Measurements from ENCODE around the gene MTMR2. TPM values are rescaled to one million over a fixed set of nuclear protein-coding genes. Genes with fewer than 3 reads are reported as not detected.

Gene MTMR2
- total and polyA plus RNA-seq, 10 donors: 5.7 to 32.7 (median 21.5) TPM

DNA sequence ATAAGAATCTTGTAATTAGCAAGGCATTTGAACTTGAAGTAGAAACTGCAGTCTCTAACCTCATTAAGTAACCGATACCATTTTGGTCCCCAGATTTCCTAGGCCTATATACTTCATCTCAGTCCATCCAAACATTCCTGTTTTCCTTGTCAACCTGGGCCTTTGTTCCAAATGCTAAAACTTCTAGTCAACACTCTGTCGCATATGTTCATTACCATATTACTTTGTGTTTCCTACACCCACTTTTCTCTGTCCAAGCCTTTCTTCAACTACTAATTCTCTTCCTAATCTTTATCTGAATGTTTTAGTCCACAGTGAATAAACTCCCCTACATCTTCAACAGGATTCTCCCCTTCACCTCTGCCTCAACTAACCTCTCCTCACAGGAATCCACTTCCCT lies 31.4 kb downstream of the MTMR2 start:
- Histone ChIP-seq H3K36me3 (peaks cover 0 to 6% (median 2%) of the 10 kb centered on the region in 6 donors), H3K4me3 (no peak overlapping the region), H3K27ac (no peak overlapping the region), H3K9me3 (no peaks in the 10 kb centered on the region), H3K4me1 (peaks cover 0 to 7% (median 0%) of the 10 kb centered on the region in 6 donors), H3K27me3 (replicated peaks in 1 of 7) (no peaks in the 10 kb centered on the region)
- no peak for DNase-seq
- TF ChIP-seq POLR2A (IDR thresholded peaks at IDR 0.05) (no peak), POLR2AphosphoS5 (IDR thresholded peaks at IDR 0.05) (no peak)
- TF ChIP-seq, protein P1, sequence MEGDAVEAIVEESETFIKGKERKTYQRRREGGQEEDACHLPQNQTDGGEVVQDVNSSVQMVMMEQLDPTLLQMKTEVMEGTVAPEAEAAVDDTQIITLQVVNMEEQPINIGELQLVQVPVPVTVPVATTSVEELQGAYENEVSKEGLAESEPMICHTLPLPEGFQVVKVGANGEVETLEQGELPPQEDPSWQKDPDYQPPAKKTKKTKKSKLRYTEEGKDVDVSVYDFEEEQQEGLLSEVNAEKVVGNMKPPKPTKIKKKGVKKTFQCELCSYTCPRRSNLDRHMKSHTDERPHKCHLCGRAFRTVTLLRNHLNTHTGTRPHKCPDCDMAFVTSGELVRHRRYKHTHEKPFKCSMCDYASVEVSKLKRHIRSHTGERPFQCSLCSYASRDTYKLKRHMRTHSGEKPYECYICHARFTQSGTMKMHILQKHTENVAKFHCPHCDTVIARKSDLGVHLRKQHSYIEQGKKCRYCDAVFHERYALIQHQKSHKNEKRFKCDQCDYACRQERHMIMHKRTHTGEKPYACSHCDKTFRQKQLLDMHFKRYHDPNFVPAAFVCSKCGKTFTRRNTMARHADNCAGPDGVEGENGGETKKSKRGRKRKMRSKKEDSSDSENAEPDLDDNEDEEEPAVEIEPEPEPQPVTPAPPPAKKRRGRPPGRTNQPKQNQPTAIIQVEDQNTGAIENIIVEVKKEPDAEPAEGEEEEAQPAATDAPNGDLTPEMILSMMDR (IDR thresholded peaks at IDR 0.05 in 8 of 11, conservative IDR thresholded peaks at IDR 0.05 in 3 of 11): no peak
- WGBS, 5 donors: 91 to 98% (median 94%) methylated on average over 2 of the region's 2 CpGs
- intact Hi-C loops (cut with DNase I; ENCODE audit: low total_unique reads): no loop called here

DNA sequence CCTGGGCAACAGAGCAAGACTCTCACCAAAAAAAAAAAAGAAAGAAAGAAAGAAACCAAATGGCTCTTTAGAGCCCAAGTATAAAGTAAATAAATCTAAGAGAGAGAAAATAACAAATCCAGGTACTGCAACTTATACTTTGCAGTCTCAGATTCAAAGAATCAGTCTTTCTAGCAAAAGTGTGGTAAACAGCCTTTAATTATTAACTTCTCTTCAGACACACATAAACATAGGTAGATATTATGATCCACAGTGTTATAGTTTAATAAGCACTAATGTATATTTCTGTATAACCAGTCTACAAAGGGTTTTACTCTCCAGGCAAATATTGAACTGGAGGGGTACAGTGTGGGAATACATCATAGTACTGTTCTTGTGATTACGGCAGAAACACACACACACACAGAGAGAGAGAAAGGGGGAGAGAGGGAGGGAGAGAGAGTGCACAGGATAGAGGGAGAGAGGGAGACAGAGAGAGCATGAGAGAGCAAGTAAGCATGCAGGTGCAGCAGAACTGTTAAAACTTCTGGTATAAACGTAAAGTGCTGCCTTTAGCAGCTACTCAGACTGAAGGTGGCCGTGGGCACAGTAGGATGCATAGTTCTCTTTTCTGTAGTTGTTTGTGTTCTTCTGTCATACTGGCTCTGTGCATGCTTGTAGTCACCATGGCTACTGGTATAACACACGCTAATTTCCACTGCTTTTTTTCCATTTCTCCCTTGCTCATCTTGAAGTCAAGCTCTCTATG lies 32.3 kb downstream of the MTMR2 start:
- Histone ChIP-seq H3K9me3 (no peaks in the 10 kb centered on the region), H3K4me1 (peaks cover 0 to 7% (median 0%) of the 10 kb centered on the region in 6 donors), H3K36me3 (peaks cover 0 to 15% (median 6%) of the 10 kb centered on the region in 6 donors), H3K27me3 (replicated peaks in 1 of 7) (no peaks in the 10 kb centered on the region), H3K27ac (no peak overlapping the region), H3K4me3 (no peak overlapping the region)
- 66 to 83% (median 80%) methylated on average over 4 of the region's 4 CpGs for WGBS, 5 donors
- no peak for TF ChIP-seq POLR2A (IDR thresholded peaks at IDR 0.05)
- TF ChIP-seq POLR2AphosphoS5 (IDR thresholded peaks at IDR 0.05): no peak
- TF ChIP-seq, protein P1 (IDR thresholded peaks at IDR 0.05 in 8 of 11, conservative IDR thresholded peaks at IDR 0.05 in 3 of 11): no peak
- DNase-seq: no peak
- intact Hi-C loops (cut with DNase I; ENCODE audit: low total_unique reads): no loop called here

DNA sequence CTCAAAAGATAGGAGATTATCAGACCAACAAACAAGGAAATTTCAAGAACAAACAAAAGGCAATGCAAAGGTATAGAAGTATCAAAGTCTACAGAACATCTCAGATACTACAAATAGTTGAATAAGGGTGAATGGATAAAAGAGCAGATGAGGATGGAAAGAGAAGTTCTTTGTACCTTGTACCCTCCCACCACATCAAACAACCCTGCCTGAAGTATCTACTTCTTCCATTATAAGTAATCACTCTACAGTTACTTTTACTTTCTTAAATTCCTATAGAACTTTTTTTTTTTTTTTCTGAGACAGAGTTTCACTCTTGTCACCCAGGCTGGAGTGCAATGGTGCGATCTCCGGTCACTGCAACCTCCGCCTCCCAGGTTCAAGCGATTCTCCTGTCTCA lies 35.1 kb downstream of the MTMR2 start:
- 96 to 100% (median 98%) methylated on average over 4 of the region's 4 CpGs for WGBS, 5 donors
- peaks cover 0 to 34% (median 9%) of the 10 kb centered on the region in 6 donors for H3K36me3 ChIP-seq
- no peaks in the 10 kb centered on the region for H3K4me1 ChIP-seq
- no peak overlapping the region for H3K4me3 ChIP-seq
- no peak overlapping the region for H3K27ac ChIP-seq
- H3K9me3 ChIP-seq: no peaks in the 10 kb centered on the region
- no peaks in the 10 kb centered on the region for H3K27me3 ChIP-seq (replicated peaks in 1 of 7)
- intact Hi-C loops (cut with DNase I; ENCODE audit: low total_unique reads): no loop called here
- no peak for DNase-seq
- TF ChIP-seq POLR2AphosphoS5 (IDR thresholded peaks at IDR 0.05) (no peak), POLR2A (IDR thresholded peaks at IDR 0.05) (no peak)
- TF ChIP-seq, protein P1 (IDR thresholded peaks at IDR 0.05 in 8 of 11, conservative IDR thresholded peaks at IDR 0.05 in 3 of 11): no peak

DNA sequence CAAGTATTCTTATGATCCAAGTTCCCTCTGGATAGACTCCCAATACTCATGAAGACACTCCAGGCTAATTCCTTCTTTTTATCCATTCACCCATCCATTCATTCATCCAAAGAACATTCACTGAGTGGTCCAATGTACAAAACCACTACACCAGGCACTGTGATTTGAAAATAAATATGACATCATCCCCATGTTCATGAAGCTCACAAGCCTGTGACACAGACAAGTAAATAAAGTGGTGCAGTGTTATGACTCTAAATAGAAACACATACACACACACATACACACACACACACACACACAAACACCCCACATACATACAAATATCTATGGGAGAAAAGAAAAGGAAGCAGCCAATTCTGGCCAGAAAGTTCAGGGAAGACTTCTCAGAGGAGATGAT lies 35.5 kb downstream of the MTMR2 start:
- no peak for DNase-seq
- Histone ChIP-seq H3K27ac (no peak overlapping the region), H3K27me3 (replicated peaks in 1 of 7) (no peaks in the 10 kb centered on the region), H3K36me3 (peaks cover 0 to 34% (median 9%) of the 10 kb centered on the region in 6 donors), H3K4me3 (no peak overlapping the region), H3K9me3 (no peaks in the 10 kb centered on the region), H3K4me1 (no peaks in the 10 kb centered on the region)
- intact Hi-C loops (cut with DNase I; ENCODE audit: low total_unique reads): no loop called here
- TF ChIP-seq POLR2A (IDR thresholded peaks at IDR 0.05): no peak
- no peak for TF ChIP-seq POLR2AphosphoS5 (IDR thresholded peaks at IDR 0.05)
- TF ChIP-seq, protein P1 (IDR thresholded peaks at IDR 0.05 in 8 of 11, conservative IDR thresholded peaks at IDR 0.05 in 3 of 11): no peak
